SK-N-DZ (cell line): ENCODE measurements around the gene JAG1.

Experiments used
- small RNA-seq, 2 experiments: library from RNA; depleted of rRNA; stranded (forward); fragments of <200 nt; gene quantifications; one replicate each; pipeline ENCODE3, GENCODE V24; 2014

JAG1 gene

Small RNA genes within 50 kb of the gene (small RNA-seq; reads per million reads assigned to genes)
- 0 reads per million in 2 experiments for gene MIR6870
